Thyroid gland (tissue), 4 donors: Measurements from ENCODE around the gene VASP.

ENCODE experiments used
- CTCF ChIP-seq, 6 experiments: fragments of 200-600 bp in 3 of 6; fragments of 450-650 bp in 3 of 6; sonication (generic) in 3 of 6; IDR thresholded peaks; one replicate each; pipeline ENCODE4 v1.5.1; 2016 to 2019; ENCODE audit warnings: antibody characterized with exemption in 6 of 6, mild to moderate bottlenecking in 2 of 6, inconsistent platforms in 1 of 6, moderate library complexity in 1 of 6
- POLR2A ChIP-seq, 2 donors: fragments of 450-650 bp; IDR thresholded peaks; one replicate each; pipeline ENCODE4 v1.6.1; 2017; ENCODE audit warnings: antibody characterized with exemption in 2 of 2, mild to moderate bottlenecking in 2 of 2, moderate library complexity in 1 of 2

DNA sequence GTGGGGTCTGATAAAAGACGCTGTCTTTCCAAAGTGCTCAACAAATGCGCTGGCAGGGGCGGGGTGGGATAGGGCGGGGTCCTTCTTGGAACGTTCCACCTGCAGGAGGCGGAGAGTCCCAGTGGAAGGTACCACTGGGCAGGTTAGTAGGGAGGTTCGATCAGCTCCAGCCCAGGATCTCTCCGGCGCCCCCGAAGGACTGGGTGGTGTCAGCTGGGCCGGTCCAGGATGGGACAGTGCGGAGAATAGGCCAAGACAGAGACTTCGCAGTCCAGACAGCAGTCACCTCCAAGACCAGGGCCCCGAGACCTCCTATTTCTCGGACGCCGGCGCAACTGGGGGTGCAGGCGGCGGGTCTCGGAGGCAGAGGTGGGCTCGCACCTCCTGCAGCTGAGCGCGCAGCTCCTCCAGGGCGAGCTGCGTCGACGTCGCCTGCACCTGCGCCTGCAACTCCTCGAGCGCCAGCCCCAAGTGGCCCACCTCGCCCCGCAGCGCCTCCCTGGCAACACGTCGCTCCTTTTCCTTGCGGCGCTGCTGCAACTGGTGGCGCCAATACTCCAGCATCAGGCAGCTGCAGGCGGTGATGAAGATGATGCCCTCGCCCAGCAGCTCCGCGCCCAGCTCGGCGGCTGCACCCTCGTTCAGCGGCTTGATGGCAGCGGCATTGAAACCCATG lies 21.6 kb downstream of the VASP start:
- TF ChIP-seq CTCF (IDR thresholded peaks at IDR 0.05): no peak
- TF ChIP-seq POLR2A (IDR thresholded peaks at IDR 0.05): no peak
